HEK293 (cell line): ENCODE data around the gene TCF12.
A peak's percentile ranks its signal among the peaks of the same experiment; 100 is the strongest.

ENCODE experiments used
- CTCF ChIA-PET: fragments of 350-600 bp; formaldehyde crosslinking; extraction: SDS; loops from one replicate; lab custom pipeline; 2021; ENCODE audit warnings: antibody characterized with exemption; lab: Yijun Ruan, JAX
- POLR2A ChIA-PET: fragments of 300-600 bp; formaldehyde crosslinking; extraction: SDS; loops from one replicate; lab custom pipeline; 2020; ENCODE audit warnings: antibody characterized with exemption, inconsistent platforms; lab: Yijun Ruan, JAX
- H3K27ac ChIP-seq: fragments of 200-500 bp; sonication (Bioruptor generic); 2 replicates; pipeline ENCODE4 v1.5.1; 2014; ENCODE audit warnings: low read depth, low read length, control low read depth, inconsistent platforms; ENCODE audit errors: extremely low read depth
- H3K36me3 ChIP-seq, 2 experiments: fragments of 200-500 bp in 1 of 2; sonication (Bioruptor generic) in 1 of 2; 1 replicate in 1 of 2; 2 replicates in 1 of 2; pipeline ENCODE4 v1.5.1; 2014 to 2017; ENCODE audit warnings: inconsistent platforms in 2 of 2, low read length in 2 of 2; ENCODE audit not compliant: control insufficient read depth in 2 of 2, insufficient read depth in 1 of 2
- H3K4me1 ChIP-seq: fragments of 200-500 bp; sonication (Bioruptor generic); 2 replicates; pipeline ENCODE4 v1.5.1; 2014; ENCODE audit warnings: mild to moderate bottlenecking, low read length, inconsistent platforms; ENCODE audit not compliant: control insufficient read depth, insufficient read depth
- H3K4me3 ChIP-seq: 2 replicates; pipeline ENCODE4 v1.5.1; 2011; ENCODE audit warnings: low read depth, mild to moderate bottlenecking, control low read depth, low read length, moderate library complexity
- H3K9me3 ChIP-seq: fragments of 200-500 bp; sonication (Bioruptor generic); 2 replicates; pipeline ENCODE4 v1.5.1; 2014; ENCODE audit warnings: low read depth, low read length, inconsistent platforms; ENCODE audit not compliant: control insufficient read depth, insufficient read depth
- BCL6B ChIP-seq: fragments of 450-650 bp; formaldehyde crosslinking; IDR thresholded peaks from 2 replicates; pipeline ENCODE4 v1.5.1; 2017; ENCODE audit warnings: missing biosample characterization, missing genetic modification characterization
- ZBTB10 ChIP-seq: fragments of 450-650 bp; formaldehyde crosslinking; IDR thresholded peaks from 2 replicates; pipeline ENCODE4 v1.5.1; 2016; ENCODE audit warnings: missing biosample characterization, missing genetic modification characterization
- ZNF121 ChIP-seq: fragments of 450-650 bp; formaldehyde crosslinking; IDR thresholded peaks from 2 replicates; pipeline ENCODE4 v1.5.1; 2016; ENCODE audit warnings: missing biosample characterization, missing genetic modification characterization
- ZNF214 ChIP-seq: fragments of 450-650 bp; formaldehyde crosslinking; IDR thresholded peaks from 2 replicates; pipeline ENCODE4 v1.5.1; 2017; ENCODE audit warnings: missing biosample characterization, mild to moderate bottlenecking, missing genetic modification characterization, borderline replicate concordance
- ZNF366 ChIP-seq: fragments of 450-650 bp; formaldehyde crosslinking; conservative IDR thresholded peaks from 2 replicates; pipeline ENCODE4 v1.5.1; 2016; ENCODE audit warnings: missing biosample characterization, missing genetic modification characterization
- ZNF398 ChIP-seq: fragments of 450-650 bp; formaldehyde crosslinking; IDR thresholded peaks from 2 replicates; pipeline ENCODE4 v1.5.1; 2017; ENCODE audit warnings: missing biosample characterization, missing genetic modification characterization
- ZNF433 ChIP-seq: fragments of 450-650 bp; formaldehyde crosslinking; IDR thresholded peaks from 2 replicates; pipeline ENCODE4 v1.5.1; 2016; ENCODE audit warnings: missing biosample characterization, missing genetic modification characterization, low read depth
- ZNF513 ChIP-seq: fragments of 450-650 bp; IDR thresholded peaks from 2 replicates; pipeline ENCODE4 v1.5.1; 2018; ENCODE audit warnings: missing biosample characterization, missing genetic modification characterization
- ZNF514 ChIP-seq: fragments of 450-650 bp; formaldehyde crosslinking; IDR thresholded peaks from 2 replicates; pipeline ENCODE4 v1.5.1; 2016; ENCODE audit warnings: missing biosample characterization, missing genetic modification characterization
- ZNF580 ChIP-seq: fragments of 450-650 bp; formaldehyde crosslinking; IDR thresholded peaks from 2 replicates; pipeline ENCODE4 v1.5.1; 2016; ENCODE audit warnings: missing biosample characterization, missing genetic modification characterization
- ZNF623 ChIP-seq: fragments of 450-650 bp; formaldehyde crosslinking; IDR thresholded peaks from 2 replicates; pipeline ENCODE4 v1.5.1; 2016; ENCODE audit warnings: missing biosample characterization, missing genetic modification characterization
- ZNF670 ChIP-seq: fragments of 450-650 bp; formaldehyde crosslinking; IDR thresholded peaks from 2 replicates; pipeline ENCODE4 v1.5.1; 2016; ENCODE audit warnings: missing biosample characterization, missing genetic modification characterization, low read depth
- ZNF707 ChIP-seq: fragments of 450-650 bp; formaldehyde crosslinking; IDR thresholded peaks from 2 replicates; pipeline ENCODE4 v1.5.1; 2016; ENCODE audit warnings: missing biosample characterization, missing genetic modification characterization
- ZSCAN23 ChIP-seq: fragments of 450-650 bp; formaldehyde crosslinking; IDR thresholded peaks from 2 replicates; pipeline ENCODE4 v1.5.1; 2016; ENCODE audit warnings: missing biosample characterization, missing genetic modification characterization
- ZSCAN5A ChIP-seq: fragments of 450-650 bp; formaldehyde crosslinking; IDR thresholded peaks from 2 replicates; pipeline ENCODE4 v1.5.1; 2016; ENCODE audit warnings: missing biosample characterization, missing genetic modification characterization

TCF12 gene

GRCh38 chr15:56939257-56939656 lies 20.8 kb downstream of the TCF12 start:
- Histone ChIP-seq H3K27ac (no peak overlapping the region), H3K9me3 (no peaks in the 10 kb centered on the region), H3K36me3 (no peaks in the 10 kb centered on the region), H3K4me3 (no peak overlapping the region), H3K4me1 (peaks cover 6% of the 10 kb centered on the region)
- no peak for TF ChIP-seq ZNF580 (tag by site-specific recombination)
- no peak for TF ChIP-seq ZBTB10 (tag by site-specific recombination)
- no peak for TF ChIP-seq ZSCAN5A
- no peak for TF ChIP-seq ZNF214 (tag by site-specific recombination)
- no peak for TF ChIP-seq ZNF366
- TF ChIP-seq ZNF433 (tag by site-specific recombination) = no peak
- no peak for TF ChIP-seq ZNF514
- TF ChIP-seq BCL6B (tag by site-specific recombination) = no peak
- no peak for TF ChIP-seq ZNF121
- no peak for TF ChIP-seq ZNF670
- TF ChIP-seq ZNF623 (tag by site-specific recombination) = no peak
- no peak for TF ChIP-seq ZNF707 (tag by site-specific recombination)
- POLR2A ChIA-PET = no interaction called here
- CTCF ChIA-PET = no interaction called here

- peaks cover 6% of the 10 kb centered on the region for H3K4me1 ChIP-seq
- TF ChIP-seq ZNF366 (peak; percentile 76), ZNF398 (peak; percentile 60), ZNF513 (tag by site-specific recombination) (peak; percentile 78), ZSCAN23 (tag by site-specific recombination) (no peak)
- TF ChIP-seq, all 188 proteins: peak for 3
- ChIA-PET CTCF (no interaction called here), POLR2A (no interaction called here)
- Histone ChIP-seq H3K36me3 (no peaks in the 10 kb centered on the region), H3K4me3 (no peak overlapping the region), H3K9me3 (no peaks in the 10 kb centered on the region), H3K27ac (no peak overlapping the region)
Observed at GRCh38 chr15:56940388-56940787, 21.9 kb downstream of the TCF12 start.
